Muscle of leg (tissue), 11 donors: ENCODE measurements around the gene PLA2G4C. TPM values are rescaled to one million over a fixed set of nuclear protein-coding genes. Genes with fewer than 3 reads are reported as not detected.
"Not testable (repeated sequence)": the region's sequence is repeated elsewhere in the genome, so short reads cannot be mapped to it uniquely, and the experiment has no call there.

Experiments
- DNase-seq: peaks from one replicate; pipeline ENCODE4 v3.0.0; 2013
- H3K27ac ChIP-seq: one replicate; pipeline ENCODE4 v1.5.1; 2013; ENCODE audit warnings: mild to moderate bottlenecking, low read length, control low read depth
- H3K27me3 ChIP-seq: one replicate; pipeline ENCODE4 v1.6.1; 2013; ENCODE audit warnings: low read length; ENCODE audit not compliant: control insufficient read depth, insufficient read depth
- H3K36me3 ChIP-seq: one replicate; pipeline ENCODE4 v1.6.1; 2013; ENCODE audit warnings: low read length; ENCODE audit not compliant: control insufficient read depth, insufficient read depth
- H3K4me1 ChIP-seq: one replicate; pipeline ENCODE4 v1.6.1; 2013; ENCODE audit warnings: low read length; ENCODE audit not compliant: control insufficient read depth, insufficient read depth
- H3K4me3 ChIP-seq: one replicate; pipeline ENCODE4 v1.5.1; 2013; ENCODE audit warnings: low read length, control low read depth
- H3K9me3 ChIP-seq: replicated peaks from 2 replicates; pipeline ENCODE4 v1.6.1; 2013; ENCODE audit warnings: low read depth, low read length; ENCODE audit not compliant: control insufficient read depth
- WGBS: methylation state at CpG from one replicate; pipeline ENCODE4 v1.1.5; 2013; ENCODE audit warnings: missing lambda C conversion rate; ENCODE audit not compliant: insufficient coverage; 5-methylcytosine and 5-hydroxymethylcytosine counted together
- polyA plus RNA-seq, 8 donors: library from polyadenylated mRNA; unstranded; fragments of 120-200 nt; gene quantifications; one replicate each; pipeline versions ENCODE4 v1.2.1 to v1.2.3, GENCODE V29; 2013; ENCODE audit warnings: inconsistent platforms in 1 of 8, low replicate concordance in 1 of 8; ENCODE audit not compliant: insufficient read length in 8 of 8, insufficient read depth in 1 of 8
- total RNA-seq: library from RNA; stranded (reverse); fragments of 120-200 nt; gene quantifications from one replicate; pipeline ENCODE4 v1.2.4, GENCODE V29; 2013

Gene PLA2G4C
- total and polyA plus RNA-seq, 9 donors = 20.0 to 49.8 (median 31.4) TPM

GRCh38 chr19:48091111-48091718 lies 19.4 kb downstream of the PLA2G4C start:
- peaks cover 20% of the 10 kb centered on the region for H3K36me3 ChIP-seq
- not testable (repeated sequence) for H3K9me3 ChIP-seq, H3K4me1 ChIP-seq, DNase-seq, H3K27me3 ChIP-seq, H3K27ac ChIP-seq, H3K4me3 ChIP-seq
- WGBS = 39% methylated on average over 3 of the region's 13 CpGs

DNA sequence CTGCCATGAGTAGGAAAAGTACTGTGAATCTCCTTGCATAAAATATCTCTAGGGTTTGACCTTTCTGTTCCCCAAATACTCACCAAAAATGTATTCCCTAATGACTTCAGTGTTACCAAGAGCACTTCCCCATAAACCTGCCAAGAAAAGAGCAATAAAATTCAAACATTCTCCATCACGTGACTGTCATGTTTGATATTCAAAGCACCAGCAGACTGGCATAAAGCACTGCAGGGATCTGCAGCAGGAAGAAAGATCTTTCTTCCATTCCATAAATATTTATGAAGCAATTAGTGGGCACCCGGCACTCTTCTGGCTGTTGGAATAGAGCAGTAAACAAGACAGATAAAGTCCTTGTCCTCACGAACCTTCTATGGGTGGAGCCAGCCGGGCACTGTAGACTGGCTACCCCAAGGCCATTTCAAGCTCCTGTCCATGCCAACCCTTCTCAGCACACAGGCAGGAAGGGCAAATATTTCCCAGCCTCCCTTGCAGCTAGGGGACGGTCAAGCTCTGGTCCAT lies 20.3 kb downstream of the PLA2G4C start:
- no CpG with 5 or more reads among the region's 5 CpGs for WGBS
- no peak overlapping the region for H3K27ac ChIP-seq
- H3K27me3 ChIP-seq = no peaks in the 10 kb centered on the region
- no peak for DNase-seq
- H3K4me1 ChIP-seq = no peaks in the 10 kb centered on the region
- no peaks in the 10 kb centered on the region for H3K9me3 ChIP-seq
- peaks cover 13% of the 10 kb centered on the region for H3K36me3 ChIP-seq
- H3K4me3 ChIP-seq = no peak overlapping the region

DNA sequence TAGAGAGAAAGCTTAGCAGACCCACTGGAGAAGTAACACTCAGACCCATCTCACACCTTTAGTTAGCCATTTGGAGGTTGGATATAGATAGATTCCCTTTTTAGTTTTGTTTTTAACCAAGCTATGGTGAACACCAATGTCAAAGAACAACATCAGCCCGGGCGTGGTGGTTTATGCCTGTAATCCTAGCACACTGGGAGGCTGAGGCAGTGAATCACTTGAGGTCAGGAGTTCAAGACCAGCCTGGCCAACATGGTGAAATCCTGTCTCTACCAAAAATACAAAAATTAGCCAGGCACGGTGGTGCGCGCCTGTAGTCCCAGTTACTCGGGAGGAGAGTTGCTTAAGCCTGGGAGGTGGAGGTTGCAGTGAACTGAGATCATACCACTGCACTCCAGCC lies 21.6 kb downstream of the PLA2G4C start:
- not testable (repeated sequence) for DNase-seq, H3K27me3 ChIP-seq, H3K4me1 ChIP-seq, H3K27ac ChIP-seq, H3K4me3 ChIP-seq, H3K9me3 ChIP-seq, H3K36me3 ChIP-seq
- WGBS = no CpG with 5 or more reads among the region's 6 CpGs

- no peaks in the 10 kb centered on the region for H3K27me3 ChIP-seq
- DNase-seq = no peak
- H3K9me3 ChIP-seq = no peaks in the 10 kb centered on the region
- no peak overlapping the region for H3K27ac ChIP-seq
- no peak overlapping the region for H3K4me3 ChIP-seq
- H3K36me3 ChIP-seq = no peaks in the 10 kb centered on the region
- WGBS = 58% methylated on average over 2 of the region's 7 CpGs
- no peaks in the 10 kb centered on the region for H3K4me1 ChIP-seq
Observed at GRCh38 chr19:48085904-48086864, 24.4 kb downstream of the PLA2G4C start.

DNA sequence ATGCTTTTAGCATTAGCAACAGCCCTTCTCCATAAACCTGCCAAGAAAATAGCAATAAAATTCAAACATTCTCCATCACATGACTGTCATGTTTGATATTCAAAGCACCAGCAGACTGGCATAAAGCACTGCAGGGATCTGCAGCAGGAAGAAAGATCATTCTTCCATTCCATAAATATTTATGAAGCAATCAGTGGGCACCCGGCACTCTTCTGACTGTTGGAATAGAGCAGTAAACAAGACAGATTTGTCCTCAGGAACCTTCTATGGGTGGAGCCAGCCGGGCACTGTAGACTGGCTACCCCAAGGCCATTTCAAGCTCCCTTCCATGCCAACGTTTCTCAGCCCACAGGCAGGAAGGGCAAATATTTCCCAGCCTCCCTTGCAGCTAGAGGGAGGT lies 25.5 kb downstream of the PLA2G4C start:
- Histone ChIP-seq H3K36me3 (no peaks in the 10 kb centered on the region), H3K27me3 (no peaks in the 10 kb centered on the region), H3K27ac (no peak overlapping the region), H3K9me3 (no peaks in the 10 kb centered on the region), H3K4me1 (no peaks in the 10 kb centered on the region), H3K4me3 (no peak overlapping the region)
- no peak for DNase-seq
- 43% methylated on average over 1 of the region's 3 CpGs for WGBS

DNA sequence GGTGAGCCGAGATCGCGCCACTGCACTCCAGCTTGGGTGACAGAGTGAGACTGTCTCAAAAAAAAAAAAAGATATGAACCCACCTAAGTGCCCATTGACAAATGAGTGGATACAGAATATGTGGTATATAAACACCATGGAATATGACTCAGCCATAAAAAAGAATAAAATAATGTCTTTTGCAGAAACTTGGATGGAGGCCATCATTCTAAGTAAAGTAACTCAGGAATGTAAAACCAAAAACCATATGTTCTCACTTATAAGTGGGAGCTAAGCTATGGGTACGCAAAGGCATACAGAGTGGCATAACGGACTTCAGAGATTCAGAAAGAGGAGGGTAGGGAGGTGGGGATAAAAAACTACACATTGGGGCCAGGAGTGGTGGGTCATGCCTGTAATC lies 29.5 kb downstream of the PLA2G4C start:
- WGBS = 74% methylated on average over 2 of the region's 5 CpGs
- DNase-seq = no peak
- no peak overlapping the region for H3K27ac ChIP-seq

DNA sequence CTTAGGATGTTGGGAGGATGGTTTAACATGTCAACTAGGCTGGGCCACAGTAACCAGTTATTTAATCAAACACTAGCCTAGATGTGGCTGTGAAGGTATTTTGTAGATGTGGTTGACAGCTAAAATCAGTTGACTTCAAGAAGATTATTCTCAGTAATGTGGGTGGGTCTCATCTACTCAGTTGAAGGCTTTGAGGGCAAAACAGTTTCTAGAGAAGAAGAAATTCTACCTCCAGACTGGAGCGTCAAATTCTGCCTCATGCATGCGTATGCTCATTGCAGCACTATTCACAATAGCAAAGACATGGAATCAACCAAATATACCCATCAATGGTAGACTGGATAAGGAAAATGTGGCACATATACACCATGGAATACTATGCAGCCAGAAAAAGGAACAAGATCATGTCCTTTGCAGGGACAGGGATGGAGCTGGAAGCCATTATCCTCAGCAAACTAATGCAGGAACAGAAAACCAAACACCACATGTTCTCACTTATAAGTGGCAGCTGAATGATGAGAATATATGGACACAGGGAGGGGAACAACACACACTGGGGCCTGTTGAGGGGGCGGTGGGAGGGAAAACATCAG lies 40.3 kb downstream of the PLA2G4C start:
- WGBS = 100% methylated on average over 1 of the region's 3 CpGs
- not testable (repeated sequence) for H3K4me1 ChIP-seq, H3K4me3 ChIP-seq, H3K27ac ChIP-seq, DNase-seq, H3K27me3 ChIP-seq, H3K9me3 ChIP-seq, H3K36me3 ChIP-seq

More for the DNA sequence above, 29.5 kb downstream of the PLA2G4C start:
- H3K36me3 ChIP-seq = peaks cover under 1% of the 10 kb centered on the region
- H3K27me3 ChIP-seq = no peaks in the 10 kb centered on the region
- no peaks in the 10 kb centered on the region for H3K9me3 ChIP-seq
- no peak overlapping the region for H3K4me3 ChIP-seq
- no peaks in the 10 kb centered on the region for H3K4me1 ChIP-seq

DNA sequence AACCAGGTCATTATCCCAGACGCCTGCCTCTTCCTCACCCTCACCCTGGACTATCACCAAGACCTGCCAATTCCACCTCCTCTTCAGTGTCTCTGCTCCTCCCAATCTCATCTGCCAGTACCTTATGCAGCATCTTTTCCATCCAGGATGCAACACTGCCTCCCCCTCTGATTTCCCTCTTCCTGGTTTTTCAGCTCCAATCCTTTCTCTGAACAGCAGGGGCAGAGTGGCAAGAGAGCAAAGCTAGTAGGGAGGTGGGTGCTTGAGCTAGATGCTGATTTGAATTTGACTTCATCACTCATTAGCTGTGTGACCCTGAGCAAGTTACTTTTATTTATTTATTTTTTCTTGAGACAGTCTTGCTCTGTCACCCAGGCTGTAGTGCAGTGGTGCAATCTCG lies 41.2 kb downstream of the PLA2G4C start:
- no peak overlapping the region for H3K27ac ChIP-seq
- peaks cover 3% of the 10 kb centered on the region for H3K36me3 ChIP-seq
- H3K4me3 ChIP-seq = no peak overlapping the region
- H3K4me1 ChIP-seq = no peaks in the 10 kb centered on the region
- H3K27me3 ChIP-seq = no peaks in the 10 kb centered on the region
- no peaks in the 10 kb centered on the region for H3K9me3 ChIP-seq
- 20% methylated on average over 1 of the region's 2 CpGs for WGBS
- DNase-seq = no peak

GRCh38 chr19:48064509-48064908 lies 46.1 kb downstream of the PLA2G4C start:
- no CpG with 5 or more reads among the region's 2 CpGs for WGBS
- Histone ChIP-seq H3K27ac (no peak overlapping the region), H3K36me3 (peaks cover 5% of the 10 kb centered on the region), H3K4me1 (no peaks in the 10 kb centered on the region), H3K9me3 (no peaks in the 10 kb centered on the region), H3K27me3 (peaks cover 4% of the 10 kb centered on the region), H3K4me3 (no peak overlapping the region)
- DNase-seq = no peak
